GF-D8 (cell line): ENCODE measurements around the gene GMNN.
"Not testable (repeated sequence)": the region's sequence is repeated elsewhere in the genome, so short reads cannot be mapped to it uniquely, and the experiment has no call there.

Source experiments
- DNase-seq: peaks from one replicate; lab custom pipeline; 2025; lab: John Stamatoyannopoulos, UW

Gene GMNN

GRCh38 chr6:24774696-24775519 is at the start of gene GMNN:
TSS of gene GMNN (plus strand) at chr6:24774937. CDS start at chr6:24777247, 2,310 bp downstream.
- DNase-seq = peak; percentile 93

GRCh38 chr6:24730653-24731052 is 44.1 kb upstream of the GMNN start:
- DNase-seq = not testable (repeated sequence)

GRCh38 chr6:24731456-24732134 is 43.1 kb upstream of the GMNN start:
- not testable (repeated sequence) for DNase-seq

GRCh38 chr6:24734166-24734565 is 40.6 kb upstream of the GMNN start:
- DNase-seq = no peak

- not testable (repeated sequence) for DNase-seq
These were observed 40.0 kb upstream of the GMNN start for GRCh38 chr6:24734710-24735109.

- DNase-seq = no peak
These were observed 36.0 kb upstream of the GMNN start for GRCh38 chr6:24738741-24739140.

GRCh38 chr6:24740861-24741260 is 33.9 kb upstream of the GMNN start:
- DNase-seq = no peak

GRCh38 chr6:24742216-24742738 is 32.5 kb upstream of the GMNN start:
- DNase-seq = no peak

- no peak for DNase-seq
These were observed 31.3 kb upstream of the GMNN start for GRCh38 chr6:24743265-24743943.

- DNase-seq = no peak
These were observed 30.8 kb upstream of the GMNN start for GRCh38 chr6:24743944-24744335.

- DNase-seq = no peak
These were observed 29.8 kb upstream of the GMNN start for GRCh38 chr6:24744911-24745310.

GRCh38 chr6:24749297-24749696 is 25.4 kb upstream of the GMNN start:
- DNase-seq = no peak

GRCh38 chr6:24750878-24751277 is 23.9 kb upstream of the GMNN start:
- DNase-seq = not testable (repeated sequence)

- DNase-seq = no peak
These were observed 22.2 kb upstream of the GMNN start for GRCh38 chr6:24752503-24752902.

GRCh38 chr6:24752917-24753492 is 21.7 kb upstream of the GMNN start:
- DNase-seq = no peak

GRCh38 chr6:24753545-24753944 is 21.2 kb upstream of the GMNN start:
- no peak for DNase-seq

- not testable (repeated sequence) for DNase-seq
These were observed 20.4 kb upstream of the GMNN start for GRCh38 chr6:24754378-24754777.

- DNase-seq = no peak
These were observed 19.5 kb upstream of the GMNN start for GRCh38 chr6:24755279-24755678.

- no peak for DNase-seq
These were observed 17.1 kb upstream of the GMNN start for GRCh38 chr6:24757611-24758010.

GRCh38 chr6:24759718-24760117 is 15.0 kb upstream of the GMNN start:
- DNase-seq = no peak

GRCh38 chr6:24760210-24760609 is 14.5 kb upstream of the GMNN start:
- no peak for DNase-seq

- no peak for DNase-seq
These were observed 13.4 kb upstream of the GMNN start for GRCh38 chr6:24761193-24761835.
